Panc1 (cell line): Measurements from ENCODE around the gene PML.

Experiments
- CTCF ChIP-seq: fragments of 450-650 bp; IDR thresholded peaks from 2 replicates; pipeline ENCODE4 v1.5.1; 2017; ENCODE audit warnings: mild to moderate bottlenecking
- POLR2AphosphoS5 ChIP-seq: IDR thresholded peaks from 2 replicates; pipeline ENCODE4 v1.6.1; 2012; ENCODE audit warnings: mild to moderate bottlenecking, low read depth, low read length, moderate library complexity
- REST ChIP-seq, 2 experiments: IDR thresholded peaks; 2 replicates each; pipeline ENCODE4 v1.6.1; 2011 to 2012; ENCODE audit warnings: low read depth in 2 of 2, control low read depth in 1 of 2, low read length in 1 of 2, mild to moderate bottlenecking in 1 of 2, moderate library complexity in 1 of 2; ENCODE audit not compliant: insufficient read depth in 1 of 2
- SIN3A ChIP-seq: IDR thresholded peaks from 2 replicates; pipeline ENCODE4 v1.6.1; 2012; ENCODE audit warnings: low read depth, mild to moderate bottlenecking, low read length, moderate library complexity, borderline replicate concordance; ENCODE audit not compliant: insufficient read depth

GRCh38 chr15:74034206-74034755 is 39.8 kb downstream of the PML start:
- no peak for TF ChIP-seq REST (IDR thresholded peaks at IDR 0.05; ENCODE audit: insufficient read depth in 1 of 2, low read depth in 2 of 2, low read length in 1 of 2)
- TF ChIP-seq CTCF = no peak
- TF ChIP-seq SIN3A = no peak
- no peak for TF ChIP-seq POLR2AphosphoS5
